Activated CD4-positive, alpha-beta T cell treated with anti-CD3 and anti-CD28 coated beads for 36 hours (primary cell): ENCODE data around the gene MCF2. TPM values are rescaled to one million over a fixed set of nuclear protein-coding genes. Genes with fewer than 3 reads are reported as not detected.

Source experiments
- ATAC-seq: fragments of 200-7000 bp; cut with Tn5 transposase; one replicate; pipeline ENCODE4 v1.10.0; 2021; ENCODE audit warnings: mild to moderate bottlenecking, moderate library complexity
- CTCF ChIA-PET: fragments of 350-600 bp; sonication (Branson Sonifier 250); formaldehyde crosslinking; loops from one replicate; lab custom pipeline; 2021; ENCODE audit warnings: antibody characterized with exemption; lab: Charles Lee
- POLR2A ChIA-PET: fragments of 350-600 bp; sonication (Branson Sonifier 250); formaldehyde crosslinking; loops from one replicate; lab custom pipeline; 2021; ENCODE audit warnings: antibody characterized with exemption, inconsistent platforms; lab: Charles Lee
- DNase-seq: peaks from one replicate; pipeline ENCODE4 v3.0.0-alpha.2; 2020
- H3K27ac Mint-ChIP-seq: one replicate; pipeline ENCODE4 v1.8.0; 2021; ENCODE audit warnings: mixed read lengths
- H3K27me3 Mint-ChIP-seq: one replicate; pipeline ENCODE4 v1.8.0; 2021; ENCODE audit warnings: mixed read lengths
- H3K36me3 Mint-ChIP-seq: one replicate; pipeline ENCODE4 v1.8.0; 2021; ENCODE audit warnings: low read depth, mixed read lengths
- H3K4me1 Mint-ChIP-seq: one replicate; pipeline ENCODE4 v1.8.0; 2021; ENCODE audit warnings: mixed read lengths
- H3K4me3 Mint-ChIP-seq: one replicate; pipeline ENCODE4 v1.8.0; 2021; ENCODE audit warnings: mild to moderate bottlenecking, moderate library complexity, mixed read lengths
- H3K9me3 Mint-ChIP-seq: one replicate; pipeline ENCODE4 v1.8.0; 2021; ENCODE audit warnings: low read depth, mixed read lengths
- intact Hi-C, 2 experiments: fragments of 100-400 bp; cut with DNase I in 1 of 2; cut with micrococcal nuclease in 1 of 2; formaldehyde crosslinking; loops; one replicate each; pipeline versions ENCODE4 v1.14.2 to v1.15.1; 2022 to 2024; cut with DNase I, micrococcal nuclease
- total RNA-seq, 2 experiments: library from RNA; stranded (reverse); gene quantifications; one replicate each; pipeline ENCODE4 v1.2.3, GENCODE V29; 2021

Gene MCF2, protein sequence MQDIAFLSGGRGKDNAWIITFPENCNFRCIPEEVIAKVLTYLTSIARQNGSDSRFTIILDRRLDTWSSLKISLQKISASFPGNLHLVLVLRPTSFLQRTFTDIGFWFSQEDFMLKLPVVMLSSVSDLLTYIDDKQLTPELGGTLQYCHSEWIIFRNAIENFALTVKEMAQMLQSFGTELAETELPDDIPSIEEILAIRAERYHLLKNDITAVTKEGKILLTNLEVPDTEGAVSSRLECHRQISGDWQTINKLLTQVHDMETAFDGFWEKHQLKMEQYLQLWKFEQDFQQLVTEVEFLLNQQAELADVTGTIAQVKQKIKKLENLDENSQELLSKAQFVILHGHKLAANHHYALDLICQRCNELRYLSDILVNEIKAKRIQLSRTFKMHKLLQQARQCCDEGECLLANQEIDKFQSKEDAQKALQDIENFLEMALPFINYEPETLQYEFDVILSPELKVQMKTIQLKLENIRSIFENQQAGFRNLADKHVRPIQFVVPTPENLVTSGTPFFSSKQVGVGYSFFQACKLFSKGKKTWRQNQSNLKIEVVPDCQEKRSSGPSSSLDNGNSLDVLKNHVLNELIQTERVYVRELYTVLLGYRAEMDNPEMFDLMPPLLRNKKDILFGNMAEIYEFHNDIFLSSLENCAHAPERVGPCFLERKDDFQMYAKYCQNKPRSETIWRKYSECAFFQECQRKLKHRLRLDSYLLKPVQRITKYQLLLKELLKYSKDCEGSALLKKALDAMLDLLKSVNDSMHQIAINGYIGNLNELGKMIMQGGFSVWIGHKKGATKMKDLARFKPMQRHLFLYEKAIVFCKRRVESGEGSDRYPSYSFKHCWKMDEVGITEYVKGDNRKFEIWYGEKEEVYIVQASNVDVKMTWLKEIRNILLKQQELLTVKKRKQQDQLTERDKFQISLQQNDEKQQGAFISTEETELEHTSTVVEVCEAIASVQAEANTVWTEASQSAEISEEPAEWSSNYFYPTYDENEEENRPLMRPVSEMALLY
- under 1 TPM; 0.34 to 0.74 TPM for total RNA-seq

DNA sequence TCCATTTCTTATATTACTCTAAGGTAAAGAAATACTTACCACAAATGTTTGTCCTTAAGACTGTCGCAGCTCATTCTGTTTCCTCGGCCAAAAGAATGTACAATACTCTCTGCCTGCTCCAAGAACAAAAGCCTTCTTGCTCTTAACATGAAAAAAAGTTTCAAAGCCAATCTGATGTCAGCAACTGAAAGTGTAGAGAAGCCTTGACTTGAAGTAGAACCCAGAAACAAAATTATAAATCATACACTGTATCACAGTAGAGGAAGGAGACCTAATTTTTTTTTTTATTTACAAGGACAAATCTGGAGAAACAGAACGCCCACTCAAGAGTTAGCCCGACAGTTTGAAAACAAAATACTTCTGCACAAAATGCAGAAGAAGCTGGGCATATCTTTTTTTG is at the start of gene MCF2:
Gene MCF2, minus strand, starts transcription at position 101 of the 400 bp plus-strand sequence. CDS start 56,423 bp downstream, outside the sequence.
- Mint-ChIP-seq H3K4me1 (no peaks in the 10 kb centered on the region), H3K4me3 (no peak within 1 kb of the TSS), H3K9me3 (no peaks in the 10 kb centered on the region), H3K27ac (no peak within 1 kb of the TSS), H3K36me3 (peaks cover 3% of the 10 kb centered on the region), H3K27me3 (no peaks in the 10 kb centered on the region)
- ATAC-seq = no peak
- no peak for DNase-seq
- intact Hi-C loops = no loop called here
- ChIA-PET CTCF (no interaction called here), POLR2A (no interaction called here)

DNA sequence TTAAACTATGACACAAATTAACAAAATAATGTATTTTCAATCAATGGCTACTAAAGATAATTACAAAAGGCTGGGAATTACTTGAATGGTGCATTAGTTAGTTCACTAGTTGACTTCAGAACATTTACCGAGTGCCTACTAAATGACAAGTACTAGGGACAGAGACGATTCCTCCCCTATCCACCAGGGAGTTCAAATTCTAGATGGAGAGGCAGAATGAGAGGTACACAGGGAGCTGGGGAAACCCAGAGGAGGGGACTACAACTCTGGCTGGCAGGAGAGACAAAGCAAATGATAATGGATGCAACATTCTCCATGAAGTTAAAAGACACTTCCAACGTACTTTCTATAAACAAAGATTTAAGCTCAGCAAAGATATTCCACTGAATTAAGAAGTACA is 43.1 kb upstream of the MCF2 start:
- H3K4me3 Mint-ChIP-seq = no peak overlapping the region
- peaks cover 43% of the 10 kb centered on the region for H3K36me3 Mint-ChIP-seq
- H3K27ac Mint-ChIP-seq = no peak overlapping the region
- H3K9me3 Mint-ChIP-seq = peaks cover 7% of the 10 kb centered on the region
- ChIA-PET POLR2A (no interaction called here), CTCF (interaction anchor here (0.6 kb wide), 1 partner anchor 74 kb away, joined by 3 read pairs; no protein-coding TSS in a partner anchor)
- H3K4me1 Mint-ChIP-seq = no peaks in the 10 kb centered on the region
- DNase-seq (no peak), ATAC-seq (no peak)
- H3K27me3 Mint-ChIP-seq = no peaks in the 10 kb centered on the region
- intact Hi-C loops = no loop called here

DNA sequence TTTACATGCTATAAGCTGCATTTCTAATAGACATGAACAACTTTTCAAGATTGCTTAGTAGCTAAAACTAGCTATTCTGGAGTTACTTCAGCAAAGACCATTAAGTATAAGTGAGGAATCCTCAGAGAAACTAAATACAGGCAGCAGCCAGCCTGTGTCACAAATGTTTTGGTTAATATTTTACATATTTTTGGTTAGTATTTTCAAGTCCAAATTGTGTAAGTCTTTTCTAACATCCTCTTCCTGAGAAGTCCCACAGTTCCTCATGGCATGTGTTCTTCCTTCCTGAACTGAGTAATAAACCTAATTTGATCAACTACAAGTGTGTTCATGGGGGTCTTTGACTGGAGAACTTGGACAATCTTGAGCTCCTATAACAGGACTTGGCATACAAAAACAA is 42.4 kb upstream of the MCF2 start:
- Mint-ChIP-seq H3K4me3 (no peak overlapping the region), H3K4me1 (no peaks in the 10 kb centered on the region), H3K36me3 (peaks cover 38% of the 10 kb centered on the region), H3K27me3 (no peaks in the 10 kb centered on the region), H3K27ac (no peak overlapping the region), H3K9me3 (peaks cover 7% of the 10 kb centered on the region)
- ChIA-PET CTCF (interaction anchor here (0.6 to 1.2 kb wide), 2 partner anchors 25 to 75 kb away, joined by 3 to 4 read pairs; no protein-coding TSS in a partner anchor), POLR2A (no interaction called here)
- ATAC-seq (no peak), DNase-seq (no peak)
- intact Hi-C loops = no loop called here

DNA sequence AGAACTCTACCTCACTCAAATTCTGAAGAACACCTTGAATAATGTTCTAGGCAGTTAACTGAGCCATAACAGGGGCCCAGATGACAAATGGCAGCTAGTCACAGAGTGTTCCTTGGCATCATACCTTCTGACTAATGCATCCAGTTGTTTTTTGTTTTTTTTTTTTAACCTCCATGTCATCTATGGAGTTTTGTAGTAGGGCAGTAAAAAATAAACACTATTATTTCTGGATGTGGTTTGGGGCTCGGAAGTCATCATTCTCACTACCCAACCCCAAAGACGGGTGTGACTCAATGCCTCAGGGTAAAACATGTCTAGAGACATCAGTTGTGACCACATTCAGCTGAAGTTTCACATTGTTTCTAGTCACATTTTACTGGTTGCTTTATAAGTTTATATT is 31.2 kb upstream of the MCF2 start:
- H3K9me3 Mint-ChIP-seq = no peaks in the 10 kb centered on the region
- no peaks in the 10 kb centered on the region for H3K27me3 Mint-ChIP-seq
- H3K36me3 Mint-ChIP-seq = peaks cover 14% of the 10 kb centered on the region
- CTCF ChIA-PET = no interaction called here
- no peak overlapping the region for H3K4me3 Mint-ChIP-seq
- POLR2A ChIA-PET = interaction anchor here (1.1 kb wide), 1 partner anchor 193 kb away, joined by 4 read pairs; no protein-coding TSS in a partner anchor
- ATAC-seq (peak; percentile 94), DNase-seq (peak; percentile 38)
- intact Hi-C loops = loop anchor here (2.0 to 10.0 kb wide), 2 partner anchors 194 to 196 kb away; partner anchors contain the start of gene ATP11C (in 2 of the 2)
- peak overlapping the region; percentile 42 for H3K27ac Mint-ChIP-seq
- H3K4me1 Mint-ChIP-seq = peaks cover 12% of the 10 kb centered on the region

DNA sequence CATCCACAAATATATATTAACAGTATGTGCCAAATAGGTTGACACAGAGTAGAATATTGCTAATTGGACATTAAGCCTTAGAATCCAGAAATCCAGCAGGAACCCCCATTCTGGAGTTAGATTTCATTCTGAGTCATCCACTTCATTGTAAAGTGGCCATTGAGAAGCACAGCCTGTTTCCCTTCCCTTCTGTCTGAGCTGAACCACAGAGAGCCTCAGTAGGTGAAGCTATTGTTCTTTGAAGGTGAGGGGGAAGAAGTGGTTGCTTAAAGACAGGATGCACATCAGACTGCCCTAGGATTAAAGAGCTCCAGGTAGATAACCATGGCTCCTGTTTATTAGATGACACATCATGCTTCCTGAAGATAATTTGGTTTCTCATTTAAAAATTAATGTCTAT is 30.6 kb upstream of the MCF2 start:
- no peaks in the 10 kb centered on the region for H3K27me3 Mint-ChIP-seq
- intact Hi-C loops = loop anchor here (2.0 to 10.0 kb wide), 2 partner anchors 194 to 196 kb away; partner anchors contain the start of gene ATP11C (in 2 of the 2)
- no peaks in the 10 kb centered on the region for H3K9me3 Mint-ChIP-seq
- ChIA-PET POLR2A (interaction anchor here (1.1 kb wide), 1 partner anchor 193 kb away, joined by 4 read pairs; no protein-coding TSS in a partner anchor), CTCF (no interaction called here)
- no peak overlapping the region for H3K4me3 Mint-ChIP-seq
- DNase-seq (no peak), ATAC-seq (no peak)
- H3K27ac Mint-ChIP-seq = no peak overlapping the region
- H3K4me1 Mint-ChIP-seq = peaks cover 12% of the 10 kb centered on the region
- peaks cover 14% of the 10 kb centered on the region for H3K36me3 Mint-ChIP-seq

DNA sequence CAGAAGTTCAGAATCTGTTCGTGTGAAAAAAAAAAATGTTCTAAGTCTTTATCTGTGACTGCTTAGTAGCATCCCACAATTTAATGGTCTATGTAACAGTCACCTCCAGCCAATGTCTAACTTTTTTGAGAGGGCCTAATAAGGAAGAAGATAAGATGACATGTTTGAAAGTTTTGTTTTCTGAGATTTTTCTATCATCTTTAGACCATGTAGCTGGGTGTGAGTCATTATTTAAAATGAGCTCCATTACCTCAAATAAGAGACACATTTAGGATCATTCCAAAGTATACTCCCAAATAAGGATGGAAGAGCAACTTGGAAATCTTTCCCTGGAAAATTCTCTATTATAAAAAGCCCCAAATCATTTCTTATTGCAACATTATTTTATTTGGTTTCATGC is 28.2 kb upstream of the MCF2 start:
- H3K27me3 Mint-ChIP-seq = no peaks in the 10 kb centered on the region
- peaks cover 12% of the 10 kb centered on the region for H3K4me1 Mint-ChIP-seq
- H3K4me3 Mint-ChIP-seq = no peak overlapping the region
- no peaks in the 10 kb centered on the region for H3K9me3 Mint-ChIP-seq
- ATAC-seq = no peak
- CTCF ChIA-PET = no interaction called here
- intact Hi-C loops = loop anchor here in 1 of 2 experiments (10.0 kb wide), 1 partner anchor 199 kb away; the partner anchor contains the start of gene ATP11C
- no peak overlapping the region for H3K27ac Mint-ChIP-seq
- no peak for DNase-seq
- POLR2A ChIA-PET = no interaction called here
- peaks cover 19% of the 10 kb centered on the region for H3K36me3 Mint-ChIP-seq

DNA sequence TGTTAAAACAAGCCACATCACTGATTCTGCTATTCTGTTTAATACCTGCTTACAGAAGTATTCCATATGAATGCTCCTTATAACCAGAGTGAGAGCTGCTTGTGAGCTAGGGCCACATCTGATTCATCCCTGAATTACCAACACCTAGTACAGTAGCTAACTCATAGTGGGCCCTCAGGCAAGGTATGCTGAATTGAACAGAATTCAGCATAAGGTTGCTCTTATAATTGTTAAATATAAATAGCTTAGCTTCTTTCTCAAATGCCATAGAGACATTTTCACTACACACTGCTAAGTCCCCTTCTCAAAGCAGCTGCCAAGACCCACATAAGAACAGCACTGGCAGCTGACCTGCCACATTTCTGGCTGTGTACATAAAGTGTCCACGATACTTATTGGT is 27.0 kb upstream of the MCF2 start:
- no peak overlapping the region for H3K27ac Mint-ChIP-seq
- intact Hi-C loops = loop anchor here in 1 of 2 experiments (10.0 kb wide), 1 partner anchor 200 kb away; the partner anchor contains the start of gene ATP11C
- ChIA-PET CTCF (no interaction called here), POLR2A (no interaction called here)
- no peaks in the 10 kb centered on the region for H3K9me3 Mint-ChIP-seq
- DNase-seq (no peak), ATAC-seq (no peak)
- H3K36me3 Mint-ChIP-seq = peaks cover 20% of the 10 kb centered on the region
- H3K4me3 Mint-ChIP-seq = no peak overlapping the region
- no peaks in the 10 kb centered on the region for H3K27me3 Mint-ChIP-seq
- H3K4me1 Mint-ChIP-seq = peaks cover 10% of the 10 kb centered on the region

DNA sequence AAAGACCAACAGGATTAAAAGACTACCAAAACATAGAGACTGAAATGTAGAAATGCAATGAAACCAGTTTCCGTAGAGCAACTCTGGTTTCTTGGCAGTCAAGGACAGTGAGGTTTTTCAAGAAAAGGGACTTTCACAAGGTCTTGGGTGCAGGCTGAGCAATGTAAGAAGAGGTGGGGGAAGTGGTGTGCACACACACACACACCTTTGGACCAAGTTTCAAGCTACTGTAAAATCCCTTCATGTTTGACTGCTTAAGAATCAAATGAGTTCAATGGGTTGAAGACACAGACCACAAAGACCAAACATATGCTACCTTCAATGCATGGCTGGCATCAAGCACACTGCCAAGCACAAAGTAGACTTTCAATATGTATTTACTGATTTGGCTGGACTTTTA is 17.8 kb upstream of the MCF2 start:
- ChIA-PET POLR2A (no interaction called here), CTCF (no interaction called here)
- Mint-ChIP-seq H3K4me1 (peaks cover 7% of the 10 kb centered on the region), H3K27me3 (no peaks in the 10 kb centered on the region), H3K4me3 (no peak overlapping the region), H3K36me3 (peaks cover 4% of the 10 kb centered on the region), H3K9me3 (no peaks in the 10 kb centered on the region), H3K27ac (no peak overlapping the region)
- DNase-seq (no peak), ATAC-seq (peak; percentile 74)
- intact Hi-C loops = no loop called here

DNA sequence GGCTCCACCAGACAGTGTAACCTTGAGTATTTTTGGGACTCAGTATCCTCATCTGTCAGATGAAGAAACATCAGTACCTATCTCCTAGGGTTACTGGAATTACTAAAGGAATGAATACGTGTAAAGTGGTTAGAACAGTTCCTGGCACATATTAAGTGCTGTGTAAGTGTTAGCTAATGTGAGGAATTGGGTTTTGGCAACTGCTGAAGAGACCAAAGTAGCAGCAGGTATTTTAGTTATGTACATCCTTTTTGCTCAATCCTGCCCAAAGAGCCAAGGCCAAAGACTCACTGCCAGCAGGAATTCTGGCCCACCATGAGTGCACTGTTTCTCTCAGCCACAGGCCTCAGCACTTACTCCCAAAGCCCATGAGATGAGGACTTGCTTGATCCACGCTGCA is 16.7 kb upstream of the MCF2 start:
- Mint-ChIP-seq H3K36me3 (peaks cover 7% of the 10 kb centered on the region), H3K9me3 (no peaks in the 10 kb centered on the region), H3K4me3 (no peak overlapping the region), H3K27me3 (no peaks in the 10 kb centered on the region), H3K4me1 (peaks cover 5% of the 10 kb centered on the region), H3K27ac (no peak overlapping the region)
- intact Hi-C loops = no loop called here
- no peak for ATAC-seq
- ChIA-PET POLR2A (no interaction called here), CTCF (no interaction called here)
- no peak for DNase-seq

DNA sequence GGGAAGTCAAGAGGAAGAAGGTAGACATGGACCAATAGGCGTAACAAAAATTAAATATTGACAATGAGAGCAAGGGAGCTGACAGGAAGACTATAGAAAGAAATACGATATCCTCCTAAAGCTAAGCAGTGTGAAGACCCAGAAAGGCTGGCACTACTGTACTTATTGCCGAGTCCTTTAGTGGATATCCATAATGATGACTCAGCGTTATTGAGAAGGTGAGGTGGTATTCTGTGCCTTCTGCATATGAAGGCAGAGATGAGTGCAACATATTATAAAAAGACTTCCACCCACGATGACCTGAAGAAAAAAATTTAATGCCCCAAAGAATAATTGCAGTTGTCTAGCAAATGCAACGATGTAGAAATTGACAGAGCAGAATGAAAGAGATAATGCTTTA is 13.0 kb upstream of the MCF2 start:
- H3K36me3 Mint-ChIP-seq = peaks cover 8% of the 10 kb centered on the region
- ATAC-seq = no peak
- no peaks in the 10 kb centered on the region for H3K9me3 Mint-ChIP-seq
- ChIA-PET CTCF (no interaction called here), POLR2A (no interaction called here)
- H3K4me1 Mint-ChIP-seq = peaks cover 4% of the 10 kb centered on the region
- DNase-seq = no peak
- H3K4me3 Mint-ChIP-seq = no peak overlapping the region
- intact Hi-C loops = no loop called here
- no peak overlapping the region for H3K27ac Mint-ChIP-seq
- no peaks in the 10 kb centered on the region for H3K27me3 Mint-ChIP-seq

DNA sequence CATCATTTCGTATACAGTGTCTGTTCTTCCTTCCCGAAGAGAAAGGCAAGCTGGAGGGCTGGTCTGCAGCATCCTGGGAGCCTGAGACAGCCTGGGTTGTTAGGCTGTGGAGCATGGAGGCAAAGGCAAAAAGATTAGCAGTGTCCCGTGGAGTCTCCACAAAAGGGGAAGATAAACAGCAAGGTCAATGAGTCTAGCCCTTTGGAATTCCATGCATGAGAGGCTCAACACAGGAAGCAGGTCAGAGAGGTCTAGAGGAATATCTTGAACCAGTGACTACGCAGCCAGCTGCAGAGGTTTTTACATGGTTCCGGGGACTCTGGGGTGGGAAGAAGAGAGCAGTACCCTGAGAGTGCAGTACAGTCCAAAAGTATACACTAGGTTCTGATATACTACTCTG is 12.2 kb upstream of the MCF2 start:
- POLR2A ChIA-PET = no interaction called here
- Mint-ChIP-seq H3K9me3 (no peaks in the 10 kb centered on the region), H3K27me3 (no peaks in the 10 kb centered on the region), H3K4me3 (no peak overlapping the region), H3K4me1 (no peaks in the 10 kb centered on the region), H3K36me3 (peaks cover 8% of the 10 kb centered on the region), H3K27ac (no peak overlapping the region)
- intact Hi-C loops = no loop called here
- ATAC-seq = no peak
- DNase-seq = no peak
- CTCF ChIA-PET = interaction anchor here (0.5 kb wide), 1 partner anchor 90 kb away, joined by 3 read pairs; no protein-coding TSS in a partner anchor
